MCF 10A (cell line): ENCODE results near the gene MXRA8. TPM values are rescaled to one million over a fixed set of nuclear protein-coding genes. Genes with fewer than 3 reads are reported as not detected.

Experiments used
- BruUV-seq: library from RNA; stranded (reverse); fragments of 400-500 nt; replicated peaks from 2 replicates; lab custom pipeline; 2021; lab: Mats Ljungman, UMichigan
- CTCF ChIA-PET: fragments of 300-600 bp; sonication (Branson Sonifier 250); formaldehyde crosslinking; extraction: SDS; loops from one replicate; lab custom pipeline; 2021; ENCODE audit warnings: antibody characterized with exemption, inconsistent platforms; lab: Yijun Ruan, JAX
- POLR2A ChIA-PET: fragments of 300-600, 350-650 bp; sonication (Branson Sonifier 250); formaldehyde crosslinking; extraction: SDS; loops from one replicate; lab custom pipeline; 2020; ENCODE audit warnings: antibody characterized with exemption, inconsistent platforms; lab: Yijun Ruan, JAX
- DNase-seq: peaks from one replicate; pipeline ENCODE4 v3.0.0-alpha.2; 2018; ENCODE audit not compliant: unreplicated experiment
- H3K27ac Mint-ChIP-seq: one replicate; pipeline ENCODE4 v1.8.0; 2022; ENCODE audit warnings: mild to moderate bottlenecking, low read depth, mixed read lengths; ENCODE audit not compliant: unreplicated experiment
- H3K27me3 Mint-ChIP-seq: one replicate; pipeline ENCODE4 v1.8.0; 2022; ENCODE audit warnings: mixed read lengths; ENCODE audit not compliant: insufficient read depth, unreplicated experiment
- H3K36me3 Mint-ChIP-seq: one replicate; pipeline ENCODE4 v1.8.0; 2022; ENCODE audit warnings: mild to moderate bottlenecking, moderate library complexity, mixed read lengths; ENCODE audit not compliant: insufficient read depth, unreplicated experiment
- H3K4me1 Mint-ChIP-seq: one replicate; pipeline ENCODE4 v1.8.0; 2022; ENCODE audit warnings: mixed read lengths; ENCODE audit not compliant: insufficient read depth, unreplicated experiment
- H3K4me3 Mint-ChIP-seq: one replicate; pipeline ENCODE4 v1.8.0; 2022; ENCODE audit warnings: mild to moderate bottlenecking, moderate library complexity, mixed read lengths; ENCODE audit not compliant: unreplicated experiment
- H3K9me3 Mint-ChIP-seq: one replicate; pipeline ENCODE4 v1.8.0; 2022; ENCODE audit warnings: mixed read lengths; ENCODE audit not compliant: unreplicated experiment
- CTCF ChIP-seq: fragments of 200-600 bp; IDR thresholded peaks from one replicate; pipeline ENCODE4 v1.8.0; 2022; ENCODE audit warnings: antibody characterized with exemption, mild to moderate bottlenecking; ENCODE audit not compliant: unreplicated experiment
- intact Hi-C: fragments of 100-400 bp; cut with micrococcal nuclease; formaldehyde crosslinking; loops from 2 replicates; pipeline ENCODE4 v1.14.1; 2022
- total RNA-seq: library from RNA; stranded (reverse); gene quantifications from 2 replicates; pipeline ENCODE4 v1.2.3, GENCODE V29; 2022

MXRA8 gene
- total RNA-seq, 1 experiment from 2014 or later, result not detected

GRCh38 chr1:1330366-1331067 is 27.8 kb downstream of the MXRA8 start:
- Mint-ChIP-seq H3K27ac (no peak overlapping the region), H3K9me3 (no peaks in the 10 kb centered on the region), H3K4me1 (peaks cover 6% of the 10 kb centered on the region), H3K27me3 (no peaks in the 10 kb centered on the region), H3K36me3 (peaks cover 42% of the 10 kb centered on the region), H3K4me3 (no peak overlapping the region)
- TF ChIP-seq CTCF, result no peak
- no TSS peak for BruUV-seq
- ChIA-PET CTCF (no interaction called here), POLR2A (no interaction called here)
- no peak for DNase-seq
- intact Hi-C loops, result no loop called here

DNA sequence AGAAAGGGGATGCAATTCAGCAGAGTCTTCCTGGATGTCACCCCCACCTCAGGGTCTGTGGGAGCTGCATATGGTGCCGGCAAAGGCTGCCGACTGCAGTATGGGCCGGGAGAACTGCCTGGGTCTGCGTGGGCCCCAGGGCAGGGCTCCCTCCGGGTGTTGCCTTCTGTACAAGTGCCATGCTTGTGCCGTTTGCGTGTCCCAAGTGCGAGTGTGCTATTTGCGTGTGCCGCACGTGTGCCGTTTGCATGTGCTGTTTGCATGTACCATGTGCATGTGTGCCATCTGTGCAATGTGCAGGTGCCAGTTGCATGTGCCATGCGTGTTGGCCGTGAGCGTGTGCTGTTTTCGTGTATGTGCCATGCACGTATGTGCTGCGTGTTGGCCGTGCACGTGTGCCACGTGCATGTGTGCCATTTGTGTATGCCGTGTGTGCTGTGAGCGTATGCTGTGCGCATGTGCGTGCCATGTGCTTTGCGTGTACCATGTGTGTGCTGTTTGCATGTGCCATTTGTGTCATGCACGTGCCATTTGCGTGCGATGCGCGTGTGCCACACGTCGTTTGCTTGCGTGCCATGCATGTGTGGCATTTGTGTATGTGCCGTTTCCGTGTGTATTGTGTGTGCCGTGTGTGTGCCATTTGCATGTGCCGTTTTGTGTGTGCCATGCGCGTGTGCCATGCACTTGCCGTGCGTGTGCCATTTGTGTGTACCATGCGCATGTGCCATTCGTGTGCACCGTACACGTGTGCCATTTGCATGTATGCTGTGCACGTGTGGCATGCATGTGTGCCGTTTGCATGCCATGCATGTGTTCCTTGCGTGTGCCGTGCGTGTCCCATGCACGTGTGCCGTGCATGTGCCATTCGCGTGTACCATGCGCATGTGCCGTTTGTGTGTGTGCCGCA is 28.8 kb downstream of the MXRA8 start:
- DNase-seq, result no peak
- ChIA-PET POLR2A (no interaction called here), CTCF (interaction anchor here (0.6 kb wide), 1 partner anchor 55 kb away, joined by 3 read pairs; no protein-coding TSS in a partner anchor)
- no peaks in the 10 kb centered on the region for H3K27me3 Mint-ChIP-seq
- BruUV-seq, result no TSS peak
- peaks cover 40% of the 10 kb centered on the region for H3K36me3 Mint-ChIP-seq
- H3K27ac Mint-ChIP-seq, result no peak overlapping the region
- TF ChIP-seq CTCF, result no peak
- peaks cover 6% of the 10 kb centered on the region for H3K4me1 Mint-ChIP-seq
- H3K9me3 Mint-ChIP-seq, result no peaks in the 10 kb centered on the region
- H3K4me3 Mint-ChIP-seq, result no peak overlapping the region
- intact Hi-C loops, result no loop called here

DNA sequence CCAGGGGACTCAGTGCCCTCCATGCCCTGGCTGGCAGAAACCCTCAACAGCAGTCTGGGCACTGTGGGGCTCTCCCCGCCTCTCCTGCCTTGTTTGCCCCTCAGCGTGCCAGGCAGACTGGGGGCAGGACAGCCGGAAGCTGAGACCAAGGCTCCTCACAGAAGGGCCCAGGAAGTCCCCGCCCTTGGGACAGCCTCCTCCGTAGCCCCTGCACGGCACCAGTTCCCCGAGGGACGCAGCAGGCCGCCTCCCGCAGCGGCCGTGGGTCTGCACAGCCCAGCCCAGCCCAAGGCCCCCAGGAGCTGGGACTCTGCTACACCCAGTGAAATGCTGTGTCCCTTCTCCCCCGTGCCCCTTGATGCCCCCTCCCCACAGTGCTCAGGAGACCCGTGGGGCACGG is 30.1 kb downstream of the MXRA8 start:
- no TSS peak for BruUV-seq
- H3K9me3 Mint-ChIP-seq, result no peaks in the 10 kb centered on the region
- ChIA-PET POLR2A (no interaction called here), CTCF (no interaction called here)
- no peak overlapping the region for H3K27ac Mint-ChIP-seq
- TF ChIP-seq CTCF, result no peak
- intact Hi-C loops, result no loop called here
- H3K27me3 Mint-ChIP-seq, result no peaks in the 10 kb centered on the region
- H3K36me3 Mint-ChIP-seq, result peaks cover 32% of the 10 kb centered on the region
- H3K4me1 Mint-ChIP-seq, result peaks cover 13% of the 10 kb centered on the region
- no peak overlapping the region for H3K4me3 Mint-ChIP-seq
- no peak for DNase-seq

GRCh38 chr1:1327291-1327690 is 31.1 kb downstream of the MXRA8 start:
- Mint-ChIP-seq H3K4me3 (no peak overlapping the region), H3K9me3 (no peaks in the 10 kb centered on the region), H3K4me1 (peaks cover 16% of the 10 kb centered on the region), H3K27me3 (no peaks in the 10 kb centered on the region), H3K27ac (no peak overlapping the region), H3K36me3 (peaks cover 23% of the 10 kb centered on the region)
- TF ChIP-seq CTCF, result no peak
- DNase-seq, result no peak
- ChIA-PET POLR2A (interaction anchor here (0.6 to 0.9 kb wide), 4 partner anchors 10 to 48 kb away, joined by 3 to 4 read pairs (median 3); partner anchors contain the start of gene AURKAIP1), CTCF (interaction anchor here (1.1 kb wide), 1 partner anchor 44 kb away, joined by 3 read pairs; no protein-coding TSS in a partner anchor)
- BruUV-seq, result no TSS peak
- intact Hi-C loops, result no loop called here
